ENCODE data around the gene SULT1A3.
"Not testable (repeated sequence)": the region's sequence is repeated elsewhere in the genome, so short reads cannot be mapped to it uniquely, and the experiment has no call there.

The SULT1A3 gene

GRCh38 chr16:30187556-30187865 lies 11.5 kb upstream of the SULT1A3 start:
- no peak for DNase-seq

- DNase-seq: no peak
Observed at GRCh38 chr16:30187971-30188561, 11.0 kb upstream of the SULT1A3 start.

GRCh38 chr16:30191158-30191557 lies 7.9 kb upstream of the SULT1A3 start:
- not testable (repeated sequence) for DNase-seq

GRCh38 chr16:30193098-30193497 lies 6.0 kb upstream of the SULT1A3 start:
- DNase-seq: not testable (repeated sequence)

GRCh38 chr16:30193615-30194014 lies 5.4 kb upstream of the SULT1A3 start, which contains the start of the genes BOLA2B and SLX1A:
BOLA2B (minus strand) TSS chr16:30193666; CDS start chr16:30193595, 71 bp downstream.
SLX1A (plus strand) TSS chr16:30193875; CDS start chr16:30194085, 210 bp downstream.
- DNase-seq: not testable (repeated sequence)

GRCh38 chr16:30194172-30194925 lies 4.7 kb upstream of the SULT1A3 start:
- not testable (repeated sequence) for DNase-seq

- not testable (repeated sequence) for DNase-seq
Observed at GRCh38 chr16:30197001-30197400, 2.1 kb upstream of the SULT1A3 start.

GRCh38 chr16:30199608-30200343 lies 721 bp downstream of the SULT1A3 start:
- not testable (repeated sequence) for DNase-seq

GRCh38 chr16:30205541-30206236 lies 6.6 kb downstream of the SULT1A3 start:
- not testable (repeated sequence) for DNase-seq

GRCh38 chr16:30206252-30206651 lies 7.2 kb downstream of the SULT1A3 start:
- DNase-seq: not testable (repeated sequence)

GRCh38 chr16:30207063-30207704 lies 8.1 kb downstream of the SULT1A3 start:
- DNase-seq: not testable (repeated sequence)

- not testable (repeated sequence) for DNase-seq
Observed at GRCh38 chr16:30209032-30209431, 10.0 kb downstream of the SULT1A3 start.

GRCh38 chr16:30211414-30211813 lies 12.4 kb downstream of the SULT1A3 start:
- DNase-seq: not testable (repeated sequence)

GRCh38 chr16:30217082-30217481 lies 18.0 kb downstream of the SULT1A3 start:
- DNase-seq: not testable (repeated sequence)

GRCh38 chr16:30248379-30248778 lies 49.3 kb downstream of the SULT1A3 start, which contains the start of gene NPIPB13:
NPIPB13 (minus strand) TSS chr16:30248479; CDS start chr16:30245573, 2,906 bp downstream.
- not testable (repeated sequence) for DNase-seq
